Mesothelial cell of epicardium (in vitro differentiated cells): ENCODE results near the gene LMF1. TPM values are rescaled to one million over a fixed set of nuclear protein-coding genes. Genes with fewer than 3 reads are reported as not detected.

Source experiments
- DNase-seq, 2 experiments: peaks; one replicate each; pipeline ENCODE4 v3.0.0; 2021; ENCODE audit warnings: low spot score in 2 of 2; ENCODE audit not compliant: unreplicated experiment in 2 of 2
- H3K27ac Mint-ChIP-seq: 2 replicates; pipeline ENCODE4 v1.8.0; 2021; ENCODE audit warnings: mixed read lengths
- H3K27me3 Mint-ChIP-seq: 2 replicates; pipeline ENCODE4 v1.8.0; 2021; ENCODE audit warnings: low read depth, mixed read lengths
- H3K36me3 Mint-ChIP-seq: 2 replicates; pipeline ENCODE4 v1.8.0; 2021; ENCODE audit warnings: mixed read lengths
- H3K4me1 Mint-ChIP-seq: 2 replicates; pipeline ENCODE4 v1.8.0; 2021; ENCODE audit warnings: mixed read lengths
- H3K4me3 Mint-ChIP-seq: 2 replicates; pipeline ENCODE4 v1.8.0; 2021; ENCODE audit warnings: mild to moderate bottlenecking, moderate library complexity, mixed read lengths
- H3K9me3 Mint-ChIP-seq: 2 replicates; pipeline ENCODE4 v1.8.0; 2021; ENCODE audit warnings: mixed read lengths
- CTCF ChIP-seq: fragments of 200-600 bp; sonication (generic); IDR thresholded peaks from one replicate; pipeline ENCODE4 v1.5.0; 2021; ENCODE audit warnings: antibody characterized with exemption; ENCODE audit not compliant: unreplicated experiment
- total RNA-seq: library from RNA; stranded (reverse); gene quantifications from 3 replicates; pipeline ENCODE4 v1.2.1, GENCODE V29; 2021

LMF1 gene
- total RNA-seq, 1 donor from 2014 or later, result 37.4 TPM

DNA sequence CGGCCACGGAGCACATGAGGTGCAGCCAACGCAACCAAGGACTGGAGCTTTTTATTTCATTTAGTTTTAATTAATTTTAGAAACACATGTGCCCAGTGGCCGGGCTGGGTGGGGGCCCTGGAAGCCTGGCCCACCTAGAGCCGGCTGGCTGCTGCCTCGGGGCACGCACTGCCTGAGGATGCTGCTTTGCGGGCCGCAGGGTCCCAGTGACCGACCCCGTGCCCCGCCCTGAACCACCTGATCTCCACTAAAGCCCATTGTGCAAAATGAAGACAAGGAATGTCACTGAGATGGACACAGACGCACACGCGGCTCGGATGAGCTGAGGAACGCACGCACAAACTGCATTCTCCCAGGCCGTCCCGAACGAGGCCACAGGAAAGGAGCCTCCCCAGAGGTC lies 39.6 kb downstream of the LMF1 start:
- no peak for TF ChIP-seq CTCF
- no peaks in the 10 kb centered on the region for H3K27me3 Mint-ChIP-seq

DNA sequence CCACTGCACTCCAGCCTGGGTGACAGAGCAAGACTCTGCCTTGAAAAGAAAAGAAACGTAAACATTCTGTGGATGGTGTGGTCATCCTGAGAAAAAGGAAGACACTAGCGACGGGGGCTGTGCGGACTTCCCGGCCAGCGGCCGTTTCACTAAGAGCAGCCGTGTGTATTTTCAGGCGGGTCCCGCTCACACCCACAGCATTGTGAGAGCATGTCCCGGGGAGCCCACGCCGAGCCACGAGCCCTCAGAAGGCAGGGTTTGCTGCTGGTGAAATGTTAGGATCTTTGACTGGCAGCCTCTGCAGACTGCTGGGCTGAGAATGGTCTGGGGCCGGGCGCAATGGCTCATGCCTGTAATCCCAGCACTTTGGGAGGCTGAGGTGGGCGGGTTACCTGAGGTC lies 40.3 kb downstream of the LMF1 start:
- H3K4me3 Mint-ChIP-seq, result no peak overlapping the region
- H3K4me1 Mint-ChIP-seq, result no peaks in the 10 kb centered on the region
- H3K9me3 Mint-ChIP-seq, result peaks cover 8% of the 10 kb centered on the region
- no peak for DNase-seq
- H3K27me3 Mint-ChIP-seq, result no peaks in the 10 kb centered on the region
- no peak for TF ChIP-seq CTCF
- H3K27ac Mint-ChIP-seq, result no peak overlapping the region
- H3K36me3 Mint-ChIP-seq, result peaks cover 28% of the 10 kb centered on the region

More for the DNA sequence above, 39.6 kb downstream of the LMF1 start:
- H3K4me3 Mint-ChIP-seq, result no peak overlapping the region
- H3K9me3 Mint-ChIP-seq, result peaks cover 3% of the 10 kb centered on the region
- H3K36me3 Mint-ChIP-seq, result peaks cover 23% of the 10 kb centered on the region
- H3K27ac Mint-ChIP-seq, result no peak overlapping the region
- no peak for DNase-seq
- H3K4me1 Mint-ChIP-seq, result no peaks in the 10 kb centered on the region

GRCh38 chr16:930076-930475 lies 40.7 kb downstream of the LMF1 start:
- Mint-ChIP-seq H3K27me3 (no peaks in the 10 kb centered on the region), H3K36me3 (peaks cover 30% of the 10 kb centered on the region), H3K4me1 (no peaks in the 10 kb centered on the region), H3K27ac (no peak overlapping the region), H3K4me3 (no peak overlapping the region), H3K9me3 (peaks cover 10% of the 10 kb centered on the region)
- no peak for DNase-seq
- no peak for TF ChIP-seq CTCF

GRCh38 chr16:929227-930073 lies 41.3 kb downstream of the LMF1 start:
- H3K4me1 Mint-ChIP-seq, result no peaks in the 10 kb centered on the region
- DNase-seq, result no peak
- peaks cover 16% of the 10 kb centered on the region for H3K9me3 Mint-ChIP-seq
- H3K27me3 Mint-ChIP-seq, result no peaks in the 10 kb centered on the region
- no peak for TF ChIP-seq CTCF
- no peak overlapping the region for H3K4me3 Mint-ChIP-seq
- H3K36me3 Mint-ChIP-seq, result peaks cover 37% of the 10 kb centered on the region
- H3K27ac Mint-ChIP-seq, result no peak overlapping the region

DNA sequence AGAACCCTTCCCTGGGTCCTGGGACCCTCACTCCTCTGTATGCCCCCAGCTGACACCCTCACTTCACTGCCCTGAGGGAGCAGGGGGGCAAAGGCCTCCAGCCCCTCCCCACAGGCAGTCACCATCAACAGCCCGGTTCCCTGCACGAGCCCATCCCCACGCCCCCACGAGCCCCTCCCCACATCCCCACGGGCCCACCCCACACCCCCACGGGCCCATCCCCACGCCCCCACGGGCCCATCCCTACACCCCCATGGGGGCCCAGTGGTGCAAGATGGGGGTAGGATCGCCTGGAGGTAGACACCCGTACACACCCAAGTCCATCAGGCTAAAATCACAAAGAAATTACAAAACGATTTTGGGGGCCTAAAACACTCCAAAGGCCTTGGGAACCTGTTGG lies 42.3 kb downstream of the LMF1 start:
- Mint-ChIP-seq H3K27ac (no peak overlapping the region), H3K4me1 (no peaks in the 10 kb centered on the region), H3K27me3 (no peaks in the 10 kb centered on the region), H3K4me3 (no peak overlapping the region), H3K36me3 (peaks cover 40% of the 10 kb centered on the region), H3K9me3 (peaks cover 24% of the 10 kb centered on the region)
- DNase-seq, result no peak
- TF ChIP-seq CTCF, result no peak
